ENCODE results near the gene MXRA8. TPM values are rescaled to one million over a fixed set of nuclear protein-coding genes. Genes with fewer than 3 reads are reported as not detected.
A peak's percentile ranks its signal among the peaks of the same experiment; 100 is the strongest.

Gene MXRA8
- total and polyA plus RNA-seq, 9 of the 15 experiments (the other 6 are each of a cell fraction or from before 2014, with no cell fraction given): 0.66 to 11.3 (median 6.3) TPM

DNA sequence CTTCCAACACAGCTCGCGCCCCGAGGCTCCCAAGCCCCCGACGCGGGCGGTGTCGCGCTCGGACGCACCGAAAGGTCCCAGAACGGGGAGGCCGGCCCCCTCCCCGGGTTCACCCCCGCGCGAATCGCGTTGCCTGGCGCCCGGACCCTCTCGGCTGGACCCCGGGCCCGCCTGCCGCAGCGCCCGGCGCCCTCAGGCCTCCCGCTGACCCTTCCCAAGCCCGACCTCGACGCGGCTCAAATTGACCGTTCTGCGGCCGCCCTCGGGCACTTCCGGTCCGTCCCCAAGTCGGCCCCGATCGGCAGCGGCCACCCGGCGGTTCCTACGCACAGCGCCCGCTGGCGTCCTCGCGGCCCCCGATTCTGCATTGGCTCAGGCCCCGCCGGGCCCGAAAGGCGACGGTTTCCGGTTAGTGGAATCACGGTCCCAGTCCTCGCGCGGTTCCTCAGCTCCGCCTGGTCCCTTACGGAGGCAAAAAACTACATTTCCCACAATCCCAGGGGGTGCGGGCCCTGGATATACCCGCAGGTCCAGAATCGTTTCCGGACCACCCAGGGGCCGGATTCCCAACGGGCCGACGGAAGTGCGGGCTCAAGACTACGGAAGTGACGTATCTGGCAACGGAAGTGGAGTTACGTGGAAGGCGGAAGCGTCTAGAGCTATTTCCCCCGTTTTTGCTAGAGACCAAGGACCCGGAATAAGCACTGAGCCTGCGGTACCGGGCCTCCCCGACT is 16.7 kb upstream of the MXRA8 start, which contains the start of gene AURKAIP1 (continued):
- TF ChIP-seq RBM39 (optimal IDR thresholded peaks at IDR 0.05; ENCODE audit: low read depth, low read length) (no peak), KDM5B (IDR thresholded peaks at IDR 0.05; ENCODE audit: insufficient replicate concordance, low read depth, low read length) (peak; percentile 83), SRSF9 (IDR thresholded peaks at IDR 0.05; ENCODE audit: borderline replicate concordance, low read depth, low read length) (no peak), ZNF239 (CRISPR knock-in tag; IDR thresholded peaks at IDR 0.05) (peak; percentile 75), CC2D1A (IDR thresholded peaks at IDR 0.05) (no peak; the same call in 1 of the 2 replicates), ZFX (CRISPR knock-in tag; IDR thresholded peaks at IDR 0.05) (peak; percentile 95), TCFL5 (CRISPR knock-in tag; conservative IDR thresholded peaks at IDR 0.05) (no peak), EGR1 (conservative IDR thresholded peaks at IDR 0.05) (peak; percentile 98), JUN (IDR thresholded peaks at IDR 0.05; ENCODE audit: borderline replicate concordance, low read depth, low read length) (no peak; the same call in none of the 2 replicates), JUN (CRISPR knock-in tag; IDR thresholded peaks at IDR 0.05; ENCODE audit: borderline replicate concordance) (no peak)
- TF ChIP-seq, protein P1, sequence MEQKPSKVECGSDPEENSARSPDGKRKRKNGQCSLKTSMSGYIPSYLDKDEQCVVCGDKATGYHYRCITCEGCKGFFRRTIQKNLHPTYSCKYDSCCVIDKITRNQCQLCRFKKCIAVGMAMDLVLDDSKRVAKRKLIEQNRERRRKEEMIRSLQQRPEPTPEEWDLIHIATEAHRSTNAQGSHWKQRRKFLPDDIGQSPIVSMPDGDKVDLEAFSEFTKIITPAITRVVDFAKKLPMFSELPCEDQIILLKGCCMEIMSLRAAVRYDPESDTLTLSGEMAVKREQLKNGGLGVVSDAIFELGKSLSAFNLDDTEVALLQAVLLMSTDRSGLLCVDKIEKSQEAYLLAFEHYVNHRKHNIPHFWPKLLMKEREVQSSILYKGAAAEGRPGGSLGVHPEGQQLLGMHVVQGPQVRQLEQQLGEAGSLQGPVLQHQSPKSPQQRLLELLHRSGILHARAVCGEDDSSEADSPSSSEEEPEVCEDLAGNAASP (IDR thresholded peaks at IDR 0.05): no peak
- TF ChIP-seq, protein P2, sequence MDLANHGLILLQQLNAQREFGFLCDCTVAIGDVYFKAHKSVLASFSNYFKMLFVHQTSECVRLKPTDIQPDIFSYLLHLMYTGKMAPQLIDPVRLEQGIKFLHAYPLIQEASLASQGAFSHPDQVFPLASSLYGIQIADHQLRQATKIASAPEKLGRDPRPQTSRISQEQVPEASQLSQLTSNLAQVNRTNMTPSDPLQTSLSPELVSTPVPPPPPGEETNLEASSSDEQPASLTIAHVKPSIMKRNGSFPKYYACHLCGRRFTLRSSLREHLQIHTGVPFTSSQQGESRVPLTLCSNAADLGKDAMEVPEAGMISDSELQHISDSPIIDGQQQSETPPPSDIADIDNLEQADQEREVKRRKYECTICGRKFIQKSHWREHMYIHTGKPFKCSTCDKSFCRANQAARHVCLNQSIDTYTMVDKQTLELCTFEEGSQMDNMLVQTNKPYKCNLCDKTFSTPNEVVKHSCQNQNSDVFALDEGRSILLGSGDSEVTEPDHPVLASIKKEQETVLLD (IDR thresholded peaks at IDR 0.05): no peak
- TF ChIP-seq, protein P3, sequence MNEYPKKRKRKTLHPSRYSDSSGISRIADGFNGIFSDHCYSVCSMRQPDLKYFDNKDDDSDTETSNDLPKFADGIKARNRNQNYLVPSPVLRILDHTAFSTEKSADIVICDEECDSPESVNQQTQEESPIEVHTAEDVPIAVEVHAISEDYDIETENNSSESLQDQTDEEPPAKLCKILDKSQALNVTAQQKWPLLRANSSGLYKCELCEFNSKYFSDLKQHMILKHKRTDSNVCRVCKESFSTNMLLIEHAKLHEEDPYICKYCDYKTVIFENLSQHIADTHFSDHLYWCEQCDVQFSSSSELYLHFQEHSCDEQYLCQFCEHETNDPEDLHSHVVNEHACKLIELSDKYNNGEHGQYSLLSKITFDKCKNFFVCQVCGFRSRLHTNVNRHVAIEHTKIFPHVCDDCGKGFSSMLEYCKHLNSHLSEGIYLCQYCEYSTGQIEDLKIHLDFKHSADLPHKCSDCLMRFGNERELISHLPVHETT (CRISPR knock-in tag; conservative IDR thresholded peaks at IDR 0.05 in 1 of 2, IDR thresholded peaks at IDR 0.05 in 1 of 2): peak in 1 of 2 experiments; percentile 99; a peak in 2 of 4 replicates
- TF ChIP-seq, protein P4, sequence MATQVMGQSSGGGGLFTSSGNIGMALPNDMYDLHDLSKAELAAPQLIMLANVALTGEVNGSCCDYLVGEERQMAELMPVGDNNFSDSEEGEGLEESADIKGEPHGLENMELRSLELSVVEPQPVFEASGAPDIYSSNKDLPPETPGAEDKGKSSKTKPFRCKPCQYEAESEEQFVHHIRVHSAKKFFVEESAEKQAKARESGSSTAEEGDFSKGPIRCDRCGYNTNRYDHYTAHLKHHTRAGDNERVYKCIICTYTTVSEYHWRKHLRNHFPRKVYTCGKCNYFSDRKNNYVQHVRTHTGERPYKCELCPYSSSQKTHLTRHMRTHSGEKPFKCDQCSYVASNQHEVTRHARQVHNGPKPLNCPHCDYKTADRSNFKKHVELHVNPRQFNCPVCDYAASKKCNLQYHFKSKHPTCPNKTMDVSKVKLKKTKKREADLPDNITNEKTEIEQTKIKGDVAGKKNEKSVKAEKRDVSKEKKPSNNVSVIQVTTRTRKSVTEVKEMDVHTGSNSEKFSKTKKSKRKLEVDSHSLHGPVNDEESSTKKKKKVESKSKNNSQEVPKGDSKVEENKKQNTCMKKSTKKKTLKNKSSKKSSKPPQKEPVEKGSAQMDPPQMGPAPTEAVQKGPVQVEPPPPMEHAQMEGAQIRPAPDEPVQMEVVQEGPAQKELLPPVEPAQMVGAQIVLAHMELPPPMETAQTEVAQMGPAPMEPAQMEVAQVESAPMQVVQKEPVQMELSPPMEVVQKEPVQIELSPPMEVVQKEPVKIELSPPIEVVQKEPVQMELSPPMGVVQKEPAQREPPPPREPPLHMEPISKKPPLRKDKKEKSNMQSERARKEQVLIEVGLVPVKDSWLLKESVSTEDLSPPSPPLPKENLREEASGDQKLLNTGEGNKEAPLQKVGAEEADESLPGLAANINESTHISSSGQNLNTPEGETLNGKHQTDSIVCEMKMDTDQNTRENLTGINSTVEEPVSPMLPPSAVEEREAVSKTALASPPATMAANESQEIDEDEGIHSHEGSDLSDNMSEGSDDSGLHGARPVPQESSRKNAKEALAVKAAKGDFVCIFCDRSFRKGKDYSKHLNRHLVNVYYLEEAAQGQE (IDR thresholded peaks at IDR 0.05; ENCODE audit: borderline replicate concordance): no peak
- TF ChIP-seq, protein P4 (CRISPR knock-in tag; IDR thresholded peaks at IDR 0.05; ENCODE audit: low read depth): peak; percentile 71
